NCI-H1694 treated with DMSO at 0.1 percent for 48 hours (cell line): ENCODE measurements around the gene DGKI.

Experiments
- DNase-seq: peaks from one replicate; lab custom pipeline; 2025; lab: John Stamatoyannopoulos, UW

The DGKI gene

DNA sequence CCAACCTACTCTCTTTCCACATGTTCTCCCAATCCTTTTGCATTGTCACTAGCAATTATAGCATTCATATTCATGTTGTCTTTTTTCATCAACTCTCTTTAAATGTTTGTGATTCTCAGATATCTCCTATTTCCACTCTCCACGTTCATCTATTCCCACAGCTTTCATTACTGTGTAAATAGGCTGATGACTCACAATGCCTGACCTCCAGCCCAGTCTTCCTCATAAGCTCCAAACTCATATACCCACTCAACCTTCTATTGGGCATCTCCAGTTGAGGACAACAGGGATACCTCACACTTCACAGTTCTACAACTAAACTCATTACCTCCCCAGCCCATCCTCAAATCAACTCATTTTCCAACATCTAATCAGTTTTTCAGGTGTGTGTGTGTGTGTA lies 194.1 kb downstream of the DGKI start:
- DNase-seq, result no peak

DNA sequence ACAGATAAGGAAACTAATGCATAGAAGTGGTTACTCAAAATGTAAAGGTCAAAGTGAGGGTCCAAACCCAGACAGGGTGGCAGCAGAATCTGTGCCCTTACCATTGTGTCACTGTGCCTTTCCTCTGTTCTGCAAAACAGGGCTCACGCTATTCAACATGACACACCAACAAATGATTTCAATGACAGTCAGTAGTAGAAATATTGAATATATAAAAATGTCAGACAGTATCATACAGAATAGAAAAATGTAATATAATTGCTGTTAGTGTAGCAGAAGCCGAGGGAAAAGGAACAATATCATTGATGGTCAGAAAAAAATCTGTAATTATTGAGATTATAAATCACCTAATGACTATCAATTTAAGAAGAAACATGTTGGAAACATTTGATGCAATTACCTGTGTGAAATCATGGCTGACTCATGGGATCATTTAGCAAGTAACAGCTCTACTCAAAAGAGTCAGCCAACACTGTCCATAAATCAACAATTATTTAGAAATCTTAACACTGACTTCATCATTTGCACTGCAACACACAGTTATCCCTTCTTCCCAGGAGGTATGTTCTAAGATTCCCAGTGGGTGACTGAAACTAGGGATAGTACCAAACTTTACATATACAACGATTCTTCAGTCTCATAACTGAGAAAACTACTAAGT lies 198.7 kb downstream of the DGKI start:
- no peak for DNase-seq

DNA sequence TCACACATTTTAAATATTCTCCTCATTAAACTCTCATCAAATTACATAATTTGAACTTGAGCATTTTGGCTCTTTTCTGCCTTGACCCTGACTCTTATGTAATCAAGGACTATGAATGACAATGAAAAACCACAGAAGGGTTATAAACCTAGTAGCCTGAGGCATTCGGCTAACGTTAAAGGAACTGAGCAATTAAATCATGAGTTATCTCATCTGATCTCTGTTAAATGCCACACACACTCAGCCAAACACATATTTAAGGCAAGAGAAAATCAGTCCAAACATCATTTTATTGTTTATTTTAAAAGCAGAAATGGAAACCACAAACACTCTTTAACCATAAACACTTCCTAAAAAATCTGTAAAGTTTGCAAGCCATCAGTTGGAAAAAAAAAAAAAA lies 204.3 kb downstream of the DGKI start:
- no peak for DNase-seq

DNA sequence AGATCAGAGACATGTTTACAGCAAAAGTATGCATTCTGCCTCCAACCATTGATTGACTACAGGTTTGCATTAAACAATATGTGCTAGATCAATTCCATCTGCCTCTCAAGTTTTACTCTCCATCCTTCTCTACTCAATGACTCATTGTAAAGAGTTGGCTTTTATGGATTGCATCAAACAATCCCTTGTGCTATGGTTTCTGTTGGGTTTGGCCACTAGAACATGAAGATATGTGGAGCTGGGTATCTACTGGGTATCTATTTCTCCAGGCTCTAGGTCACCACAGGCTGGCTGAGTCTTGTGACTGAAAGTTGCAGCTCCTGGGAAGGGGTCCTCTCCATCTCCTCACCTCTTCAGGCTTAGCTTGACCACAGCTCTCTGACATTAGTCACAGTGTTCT lies 204.7 kb downstream of the DGKI start:
- DNase-seq, result no peak

DNA sequence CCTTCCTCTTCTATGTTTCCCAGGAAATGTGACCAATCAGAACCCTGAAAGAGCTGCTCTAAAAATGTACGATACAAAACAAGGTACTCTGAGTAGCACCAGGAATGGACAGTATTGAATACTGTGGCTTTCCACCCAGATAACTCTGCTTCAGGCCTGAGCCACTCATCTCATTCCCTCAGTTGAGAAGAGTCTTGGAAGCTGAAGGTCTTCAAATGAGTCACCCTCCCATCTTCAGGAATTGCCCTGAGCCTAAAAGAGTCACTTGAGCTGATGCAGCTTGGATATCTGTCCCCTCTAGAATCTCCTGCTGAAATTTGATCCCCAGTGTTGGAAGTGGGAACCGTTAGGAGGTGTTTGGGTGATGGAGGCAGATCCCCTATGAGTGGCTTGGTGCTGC lies 210.4 kb downstream of the DGKI start:
- DNase-seq, result no peak

DNA sequence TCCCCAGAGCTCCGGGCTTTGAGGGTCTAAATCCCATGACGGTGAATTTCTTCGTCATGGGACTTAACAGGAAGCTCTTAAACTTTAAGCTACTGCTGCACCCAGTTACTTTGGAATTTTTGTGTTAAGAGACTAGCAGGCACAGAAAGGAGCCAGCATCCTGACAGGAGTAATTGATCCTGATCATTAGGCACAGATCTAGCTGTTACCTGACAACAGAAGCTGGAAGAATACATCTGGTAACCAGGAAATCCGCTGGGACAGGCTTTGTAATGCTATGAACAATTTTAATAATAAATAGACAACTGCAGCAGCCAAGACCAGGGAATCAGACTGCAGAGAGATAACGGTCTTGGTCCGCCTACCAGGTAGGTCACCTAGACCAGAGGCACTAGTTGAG lies 210.9 kb downstream of the DGKI start:
- no peak for DNase-seq

DNA sequence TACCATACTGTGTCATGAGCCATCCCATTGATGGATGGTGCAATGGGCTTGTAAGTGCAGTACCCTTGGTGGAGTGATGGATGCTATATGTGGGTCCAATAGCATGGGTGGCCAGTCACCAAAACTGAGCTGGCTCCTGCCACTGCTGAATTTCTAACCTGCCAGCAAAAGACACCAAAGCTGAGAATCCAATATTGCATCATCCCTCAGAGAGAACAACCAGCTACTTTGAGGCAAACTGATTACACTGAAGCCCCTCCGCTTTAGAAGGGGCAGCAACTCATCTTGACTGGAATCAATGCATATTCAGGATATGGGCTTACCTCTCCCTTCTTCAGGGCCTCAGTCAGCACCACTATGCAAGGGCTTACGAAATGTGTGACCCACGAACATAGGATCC lies 211.6 kb downstream of the DGKI start:
- DNase-seq, result no peak

DNA sequence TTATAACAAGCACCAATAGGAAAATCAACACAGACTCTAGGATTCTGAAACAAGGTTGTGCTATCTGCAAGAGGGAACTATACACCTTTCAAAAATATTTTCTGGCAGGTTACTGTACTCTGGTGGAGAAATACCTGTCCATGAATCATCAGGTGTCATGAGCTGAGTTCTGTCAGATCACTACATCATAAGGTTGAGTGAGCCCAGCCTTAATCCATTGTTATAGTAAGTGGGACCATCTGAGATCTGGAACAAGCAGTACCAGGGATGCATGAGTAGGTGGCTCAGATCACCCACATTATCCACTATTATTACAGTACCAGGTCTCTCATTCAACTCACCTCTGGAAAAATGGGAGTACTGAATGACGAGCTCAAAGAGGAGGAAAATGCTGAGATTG lies 212.4 kb downstream of the DGKI start:
- no peak for DNase-seq

DNA sequence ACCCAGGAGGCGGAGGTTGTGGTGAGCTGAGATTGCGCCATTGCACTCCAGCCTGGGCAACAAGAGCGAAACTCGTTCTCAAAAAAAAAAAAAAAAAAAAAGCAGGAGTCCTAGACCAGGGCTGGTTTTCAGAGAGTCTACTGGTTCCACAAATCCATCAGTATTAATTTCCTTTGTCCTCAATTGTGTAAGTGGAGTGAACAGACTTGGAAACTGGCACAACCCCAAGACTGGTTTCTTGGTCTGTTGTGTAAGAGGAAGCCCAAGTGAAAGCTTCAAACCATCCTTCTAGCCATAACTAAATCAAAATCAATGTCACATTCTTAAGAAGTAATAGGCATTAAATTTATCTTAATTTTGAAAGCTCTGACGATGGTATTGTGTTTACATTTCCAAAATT lies 213.6 kb downstream of the DGKI start:
- no peak for DNase-seq

DNA sequence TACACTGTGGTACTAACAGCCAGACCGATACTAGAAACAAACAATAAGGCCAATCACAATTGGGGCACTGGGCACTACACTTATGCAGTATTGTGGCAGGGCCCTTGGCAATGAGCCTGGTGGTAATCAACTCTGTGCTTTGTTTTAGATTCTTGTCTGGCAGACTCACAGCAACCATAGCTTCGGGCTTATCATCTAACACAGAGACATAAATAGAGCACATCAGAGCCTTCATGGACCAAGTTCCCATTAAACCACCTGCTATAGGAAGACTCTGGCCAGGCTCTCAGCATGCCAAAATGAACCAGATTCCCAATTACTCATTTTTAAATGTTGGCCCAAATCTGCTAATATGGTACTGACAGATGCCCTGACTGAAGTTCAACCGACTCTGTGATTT lies 218.6 kb downstream of the DGKI start:
- no peak for DNase-seq

DNA sequence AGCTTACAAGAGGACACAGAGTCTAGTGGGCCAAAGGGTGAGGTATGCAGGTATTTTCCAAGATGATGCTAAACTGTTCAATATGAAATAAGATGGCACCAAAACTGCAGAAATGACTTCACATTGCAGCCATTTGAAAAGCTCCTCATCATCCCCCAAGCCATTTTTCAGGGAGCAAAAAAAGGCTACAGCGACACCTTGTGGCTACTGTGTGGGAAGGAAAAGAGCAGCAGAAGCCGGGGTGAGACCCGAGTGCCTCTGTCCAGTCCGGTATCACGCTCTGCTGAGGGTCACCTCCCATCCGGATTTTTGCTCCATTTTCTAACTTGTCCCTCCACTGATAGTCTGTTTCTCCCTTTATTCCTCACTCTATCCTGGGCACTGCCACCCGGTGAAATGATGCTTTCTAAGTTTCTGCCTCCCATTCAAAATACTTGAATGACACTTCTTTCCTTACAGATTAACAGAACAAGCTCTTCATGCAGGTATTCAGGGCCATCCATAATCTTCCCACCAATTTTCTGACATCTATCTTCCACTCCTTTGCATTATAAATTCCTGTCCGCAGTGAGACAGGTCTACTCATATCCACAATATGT lies 220.2 kb downstream of the DGKI start:
- DNase-seq, result peak; percentile 5

DNA sequence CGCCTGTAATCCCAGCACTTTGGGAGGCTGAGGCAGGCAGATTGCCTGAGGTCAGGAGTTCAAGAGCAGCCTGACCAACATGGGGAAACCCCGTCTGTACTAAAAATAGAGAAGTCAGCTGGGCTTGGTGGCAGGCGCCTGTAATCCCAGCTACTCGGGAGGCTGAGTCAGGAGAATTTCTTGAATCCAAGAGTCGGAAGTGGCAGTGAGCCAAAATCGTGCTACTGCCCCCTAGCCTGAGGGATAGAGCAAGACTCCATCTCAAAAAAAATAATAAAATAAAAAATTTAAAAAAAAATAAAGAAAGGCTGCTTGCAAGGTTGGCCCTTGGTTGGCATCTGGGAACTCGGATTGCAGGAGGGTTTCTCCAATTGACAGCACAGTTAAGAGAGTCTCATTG lies 221.6 kb downstream of the DGKI start:
- no peak for DNase-seq

DNA sequence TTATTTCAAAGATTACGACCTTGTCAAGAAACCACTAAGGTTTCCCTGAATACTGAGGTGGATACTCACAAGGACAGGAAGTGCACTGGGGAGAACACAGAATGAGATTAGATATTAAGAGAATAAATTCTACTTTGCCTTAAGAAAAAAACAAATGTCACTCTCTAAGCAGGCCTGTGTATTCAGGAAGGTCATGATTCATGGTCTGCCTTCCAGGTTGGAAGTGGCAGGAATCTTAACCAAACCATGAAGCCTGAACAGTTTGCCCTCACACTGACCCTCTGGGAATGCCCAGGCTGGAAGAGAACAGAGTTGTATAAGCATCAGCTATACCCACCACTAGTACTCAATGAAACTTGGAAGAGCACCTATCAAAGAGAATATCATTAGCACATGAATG lies 227.6 kb downstream of the DGKI start:
- DNase-seq, result no peak

DNA sequence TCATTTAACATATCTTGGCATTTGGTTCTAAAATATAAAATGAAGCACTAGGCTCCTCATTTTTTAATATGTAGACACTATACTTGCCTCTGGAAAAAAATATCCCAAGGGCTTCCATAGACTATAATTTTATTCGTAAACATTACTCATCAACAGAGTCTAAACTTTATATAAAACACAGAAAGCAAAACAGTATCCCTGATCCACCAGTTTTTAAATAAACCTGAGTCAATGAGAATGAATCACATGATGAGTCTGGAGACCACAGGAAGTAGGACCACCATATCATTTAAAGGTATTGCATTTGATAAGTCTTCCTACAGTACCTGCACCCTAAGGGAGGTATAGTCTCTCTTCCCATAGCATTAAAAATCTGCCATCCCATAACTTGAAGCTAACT lies 228.0 kb downstream of the DGKI start:
- no peak for DNase-seq

DNA sequence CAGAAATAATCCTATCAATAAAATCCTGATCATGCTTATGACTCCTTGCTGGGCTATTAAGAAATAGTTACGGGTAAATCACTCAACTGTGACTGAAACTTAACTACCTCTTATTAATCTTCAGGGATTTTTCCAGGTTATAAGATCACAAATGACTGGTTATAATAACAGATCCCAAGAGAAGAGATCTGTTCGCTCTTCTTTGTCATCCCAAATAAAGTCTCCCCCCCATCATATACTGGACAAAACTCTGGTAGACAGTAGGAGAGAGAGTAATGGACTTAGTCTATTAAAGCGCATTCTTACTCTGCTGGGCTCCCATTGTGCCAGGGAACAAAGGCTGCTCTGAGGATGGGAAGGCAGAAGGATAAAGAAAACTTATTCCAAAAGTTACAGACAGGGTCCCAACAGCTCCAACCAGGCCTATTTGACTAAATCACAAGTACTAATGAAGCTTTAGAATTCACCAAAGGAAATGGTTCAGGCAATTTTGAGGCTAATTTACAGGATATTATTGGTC lies 233.7 kb downstream of the DGKI start:
- no peak for DNase-seq

DNA sequence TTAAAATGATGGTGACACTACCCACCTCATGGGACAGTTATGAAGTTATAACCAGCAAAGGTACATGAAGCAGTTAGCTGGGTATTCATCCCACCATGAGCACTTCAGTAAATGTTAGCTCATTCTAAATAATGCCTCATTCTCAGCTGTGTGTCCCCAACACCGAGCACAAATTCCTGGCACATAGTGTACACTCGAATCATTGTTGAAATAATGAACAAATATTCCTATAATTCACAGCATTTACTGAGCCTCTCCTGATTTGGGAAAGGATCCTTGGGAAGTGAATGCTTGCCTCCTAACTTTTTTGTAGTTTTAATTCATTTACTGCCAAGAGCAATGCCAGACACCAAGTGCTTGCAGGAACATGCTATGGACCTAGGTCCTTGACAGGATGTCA lies 235.2 kb downstream of the DGKI start:
- DNase-seq, result no peak

DNA sequence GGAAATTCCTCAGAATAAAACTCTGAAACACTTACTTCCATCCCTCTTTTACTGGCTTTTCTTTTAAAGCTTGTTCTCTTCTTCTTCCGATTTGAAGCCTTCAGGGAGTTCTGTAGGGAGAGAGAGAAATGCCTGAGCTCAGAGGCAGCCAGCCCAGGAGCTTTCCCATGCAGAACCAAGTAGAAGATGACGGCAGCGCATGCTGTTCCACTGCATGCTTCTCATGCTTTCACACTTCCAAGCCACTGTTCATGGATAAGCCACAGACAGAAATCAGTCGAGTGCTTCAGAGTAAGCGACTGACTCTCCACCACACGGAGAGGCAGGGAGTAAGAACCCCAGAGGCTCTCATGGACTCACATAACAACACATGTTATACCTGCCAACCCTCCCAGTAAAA lies 237.3 kb downstream of the DGKI start:
- no peak for DNase-seq

DNA sequence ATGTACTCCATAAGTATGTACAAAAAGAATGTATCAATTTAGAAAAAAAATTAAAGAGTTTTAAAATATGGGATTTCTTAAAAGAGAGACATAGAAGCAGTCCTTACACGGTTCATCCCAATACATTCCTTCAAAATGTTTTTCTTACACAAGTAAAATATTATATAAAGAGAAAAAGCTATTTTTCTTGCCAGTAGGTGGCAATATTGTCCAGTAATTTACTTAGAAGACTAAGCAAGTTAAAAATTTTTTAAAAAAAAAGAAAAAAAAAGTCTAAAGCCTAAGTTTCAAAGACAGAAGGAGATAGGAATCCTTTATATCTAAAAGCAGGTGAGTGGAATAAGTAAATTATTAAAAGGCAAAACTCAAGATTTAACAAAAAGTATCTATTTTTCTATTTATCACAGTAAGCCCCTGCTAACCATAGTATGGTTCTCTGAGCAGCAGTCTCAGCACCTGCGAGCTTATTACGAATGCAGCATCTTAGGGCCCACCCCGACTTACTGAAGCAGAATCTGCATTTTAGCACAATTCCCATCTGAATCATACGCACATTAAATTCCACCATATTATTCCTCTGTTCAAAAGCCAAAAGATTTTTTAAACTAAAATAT lies 240.6 kb downstream of the DGKI start:
- peak; percentile 11 for DNase-seq

DNA sequence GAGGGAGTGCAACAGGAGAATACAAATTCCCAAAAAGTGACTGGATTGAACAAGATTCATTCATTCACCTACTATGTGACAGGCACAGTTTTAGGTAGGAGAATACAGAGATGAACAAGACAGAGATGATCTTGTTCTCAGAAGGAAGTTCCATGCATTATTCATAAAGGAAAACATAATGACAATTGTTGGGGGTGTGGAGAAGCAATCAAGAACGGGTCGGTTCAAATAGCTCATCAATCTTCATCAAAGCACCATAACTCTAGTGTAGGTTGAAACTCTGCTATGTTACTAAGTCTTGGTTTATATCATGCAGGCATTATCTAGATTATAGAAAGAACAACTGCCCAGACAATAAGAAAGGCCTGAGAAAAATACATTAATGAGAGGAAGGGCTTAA lies 243.7 kb downstream of the DGKI start:
- no peak for DNase-seq

DNA sequence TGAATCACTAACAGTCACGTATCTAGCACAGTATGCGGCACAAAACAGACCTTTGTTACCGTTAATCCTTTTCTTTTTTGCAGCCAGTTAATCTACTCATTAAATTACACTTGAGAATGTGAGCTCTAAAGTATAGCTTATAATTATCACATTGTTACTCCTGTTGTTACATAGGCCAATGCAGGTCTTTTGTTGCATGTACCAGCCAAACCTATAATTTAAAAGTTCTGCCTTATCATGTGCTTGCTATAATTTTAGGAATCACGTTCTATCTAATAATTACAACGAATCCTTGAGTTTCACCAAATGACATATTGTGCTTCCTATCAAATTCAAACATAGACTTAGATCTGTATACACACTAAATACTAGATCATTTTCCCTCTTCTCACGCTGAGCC lies 245.1 kb downstream of the DGKI start:
- DNase-seq, result no peak

DNA sequence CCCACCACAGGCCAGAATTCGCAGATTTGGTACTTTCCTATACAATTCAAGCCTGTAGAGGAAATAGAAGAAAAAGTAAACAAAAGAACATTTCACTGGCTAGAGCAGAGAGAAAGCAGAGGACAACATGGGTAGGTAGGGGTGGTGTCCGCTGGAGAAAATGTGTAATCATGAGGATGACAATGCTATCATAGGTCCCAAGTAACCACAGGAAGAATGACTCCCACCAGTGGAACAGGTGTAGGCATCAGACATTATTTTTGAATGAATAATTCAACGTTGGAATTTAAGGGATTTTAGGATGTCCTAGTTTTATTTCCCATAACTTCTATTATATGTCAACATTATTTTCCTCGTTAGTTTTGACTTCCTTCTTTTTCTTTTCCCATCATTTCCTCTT lies 248.9 kb downstream of the DGKI start:
- DNase-seq, result no peak

DNA sequence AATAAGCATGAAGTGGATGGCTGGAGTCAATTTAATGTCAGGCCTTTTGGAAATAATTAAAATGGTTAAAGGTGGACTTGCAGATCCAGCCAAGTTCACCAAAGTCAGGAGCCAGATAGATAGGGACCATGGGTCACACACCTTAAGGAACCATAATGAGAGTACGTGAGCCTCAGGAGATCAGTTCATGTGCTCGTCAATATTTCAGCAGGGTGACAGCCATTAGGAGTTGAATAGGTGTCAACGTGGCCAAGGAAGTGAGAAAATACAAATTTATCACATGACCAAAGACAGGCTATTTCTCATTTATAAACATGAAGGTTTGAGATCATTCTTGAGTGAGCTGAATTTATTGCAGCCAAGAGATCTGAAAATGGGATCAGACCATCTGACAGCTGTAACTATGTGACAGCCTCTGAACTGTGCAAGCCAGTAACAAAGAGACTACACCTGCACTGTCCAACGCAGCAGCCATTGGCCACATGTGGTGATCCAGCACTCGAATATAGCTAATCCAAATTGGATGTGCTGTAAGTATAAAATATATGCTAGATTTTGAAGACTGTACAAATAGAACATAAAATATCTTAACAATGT lies 253.6 kb downstream of the DGKI start:
- no peak for DNase-seq

DNA sequence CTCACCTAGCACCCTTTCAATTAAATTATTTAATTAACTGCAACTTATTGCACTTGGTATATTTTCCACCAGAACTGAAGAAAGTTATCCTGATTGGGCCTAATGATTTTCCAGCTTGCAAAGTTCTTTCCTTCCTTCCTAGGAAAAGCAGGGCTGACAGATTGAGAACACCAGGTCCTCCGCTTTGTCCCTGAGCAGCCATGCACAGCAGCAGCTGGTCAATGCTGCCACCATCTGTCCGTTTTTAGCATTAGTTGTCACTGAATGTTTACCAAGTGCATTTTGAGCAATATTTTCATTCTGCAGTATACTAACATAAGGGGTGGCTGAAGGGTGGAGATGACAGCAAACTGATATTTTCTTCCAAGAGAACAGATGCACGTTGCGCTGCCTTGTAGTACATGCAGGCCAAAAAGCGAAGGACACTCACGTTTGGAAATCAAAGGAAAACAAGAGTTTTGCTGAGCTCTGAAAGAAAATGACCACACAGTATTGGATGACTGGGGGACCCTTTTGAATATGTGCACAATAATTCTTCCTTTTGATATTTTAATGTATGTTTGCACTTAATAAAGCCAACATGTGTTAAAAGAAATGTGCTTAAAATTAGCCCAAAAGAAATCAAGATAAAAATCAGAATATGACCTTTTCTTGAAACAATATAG lies 254.4 kb downstream of the DGKI start:
- peak; percentile 45 for DNase-seq
